GM12873 (cell line): ENCODE data around the gene MUSTN1.

Experiments
- CTCF ChIP-seq: IDR thresholded peaks from 2 replicates; pipeline ENCODE4 v1.5.1; 2012; ENCODE audit warnings: low read depth, mild to moderate bottlenecking, moderate library complexity, low read length, control low read depth; ENCODE audit not compliant: insufficient read depth; ENCODE audit errors: missing control alignments

MUSTN1 gene

DNA sequence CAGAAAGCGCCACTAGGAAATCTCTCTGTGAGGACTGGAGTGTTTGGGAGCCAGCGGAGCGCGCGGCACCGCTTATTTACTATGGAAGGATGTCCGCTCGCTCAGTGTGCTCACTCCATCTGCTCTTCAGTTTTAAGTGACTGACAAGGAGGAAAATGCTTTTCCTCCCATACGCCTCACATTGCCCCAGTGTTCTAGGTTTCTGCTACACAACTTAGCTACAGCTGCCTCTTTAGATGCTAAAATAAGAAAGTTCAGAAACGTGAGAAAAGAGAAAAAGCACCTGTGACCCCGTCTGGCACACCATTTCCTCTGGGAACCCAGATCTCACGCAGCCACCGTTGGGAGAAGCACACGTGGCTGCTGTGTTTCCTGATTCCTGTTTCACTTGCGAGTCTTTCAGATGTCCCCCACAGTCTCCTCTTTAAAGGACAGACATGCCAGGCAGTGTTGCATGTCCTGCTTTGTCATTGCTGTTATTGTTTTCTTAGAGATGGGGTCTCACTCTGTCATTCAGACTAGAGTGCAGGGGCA lies 11.7 kb upstream of the MUSTN1 start:
- TF ChIP-seq CTCF, result no peak

DNA sequence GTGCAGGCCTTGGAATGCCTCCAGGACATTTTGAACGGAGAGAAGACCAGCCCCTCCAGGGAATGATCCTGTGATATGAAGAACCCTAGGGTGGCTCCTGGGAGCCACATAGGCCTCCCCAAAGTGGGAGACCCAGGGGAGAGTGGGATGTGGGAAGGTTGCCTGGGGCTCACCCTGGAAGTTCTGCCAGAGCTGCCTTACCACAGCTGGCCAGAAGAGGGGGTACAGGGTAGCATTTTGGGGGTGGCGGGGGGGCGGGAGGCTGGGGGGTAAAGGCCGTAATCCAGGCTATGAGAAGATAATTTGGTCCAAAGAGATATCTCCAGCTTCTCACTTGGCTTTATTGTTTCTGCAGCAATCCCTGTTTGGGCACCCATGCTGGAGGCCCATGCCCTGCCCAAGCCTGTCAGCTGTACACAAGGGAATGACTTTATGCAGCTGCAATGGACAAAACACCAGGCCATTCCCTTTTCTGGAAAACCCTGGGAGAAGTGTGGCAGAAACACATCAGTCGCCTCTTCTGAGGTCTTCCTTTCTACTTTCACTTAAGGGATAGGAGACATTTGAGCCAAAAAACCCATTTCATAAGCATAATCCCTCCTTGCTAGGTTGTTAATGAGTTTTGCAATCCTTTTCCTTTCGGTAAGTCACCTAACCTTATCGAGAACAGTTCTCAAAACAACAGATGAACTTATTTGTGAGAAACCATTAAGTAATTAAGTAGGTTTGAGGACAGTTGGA lies 11.0 kb upstream of the MUSTN1 start:
- TF ChIP-seq CTCF, result peak; percentile 50

- no peak for TF ChIP-seq CTCF
Measured at GRCh38 chr3:52845157-52845556, 10.3 kb upstream of the MUSTN1 start.

DNA sequence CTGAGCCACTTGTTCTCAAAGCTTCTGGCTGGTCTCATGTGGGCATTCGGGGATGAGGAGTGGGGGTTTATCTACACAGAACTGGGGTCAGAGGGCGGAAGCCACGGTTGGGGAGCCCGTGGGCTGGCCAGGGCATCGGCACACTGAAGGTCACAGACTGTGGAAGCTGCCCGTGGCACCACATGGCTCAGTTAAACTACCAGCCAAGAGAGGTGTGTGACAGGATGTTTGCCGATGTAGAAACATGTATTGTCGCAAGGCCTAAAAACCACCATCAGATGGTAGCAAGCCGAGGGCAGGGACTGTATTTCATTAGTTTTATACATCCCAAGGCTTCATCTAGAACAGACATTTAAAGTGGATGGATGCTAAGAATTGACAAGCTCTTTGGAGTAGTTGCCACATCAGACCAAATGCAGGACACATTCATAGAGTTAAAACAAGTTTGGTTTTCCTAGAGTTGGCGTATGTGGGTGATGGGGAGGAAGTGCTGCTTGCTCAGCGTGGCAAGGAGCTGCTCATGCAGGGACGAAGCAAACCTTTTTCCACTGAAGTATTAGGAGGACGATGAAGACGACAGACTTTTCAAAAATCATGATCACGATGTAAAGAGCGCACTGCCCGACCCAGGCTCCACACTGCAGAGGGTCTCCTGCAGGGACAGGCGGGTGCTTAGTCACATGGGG lies 9.6 kb upstream of the MUSTN1 start:
- TF ChIP-seq CTCF, result no peak

- no peak for TF ChIP-seq CTCF
Measured at GRCh38 chr3:52843881-52844280, 9.1 kb upstream of the MUSTN1 start.

DNA sequence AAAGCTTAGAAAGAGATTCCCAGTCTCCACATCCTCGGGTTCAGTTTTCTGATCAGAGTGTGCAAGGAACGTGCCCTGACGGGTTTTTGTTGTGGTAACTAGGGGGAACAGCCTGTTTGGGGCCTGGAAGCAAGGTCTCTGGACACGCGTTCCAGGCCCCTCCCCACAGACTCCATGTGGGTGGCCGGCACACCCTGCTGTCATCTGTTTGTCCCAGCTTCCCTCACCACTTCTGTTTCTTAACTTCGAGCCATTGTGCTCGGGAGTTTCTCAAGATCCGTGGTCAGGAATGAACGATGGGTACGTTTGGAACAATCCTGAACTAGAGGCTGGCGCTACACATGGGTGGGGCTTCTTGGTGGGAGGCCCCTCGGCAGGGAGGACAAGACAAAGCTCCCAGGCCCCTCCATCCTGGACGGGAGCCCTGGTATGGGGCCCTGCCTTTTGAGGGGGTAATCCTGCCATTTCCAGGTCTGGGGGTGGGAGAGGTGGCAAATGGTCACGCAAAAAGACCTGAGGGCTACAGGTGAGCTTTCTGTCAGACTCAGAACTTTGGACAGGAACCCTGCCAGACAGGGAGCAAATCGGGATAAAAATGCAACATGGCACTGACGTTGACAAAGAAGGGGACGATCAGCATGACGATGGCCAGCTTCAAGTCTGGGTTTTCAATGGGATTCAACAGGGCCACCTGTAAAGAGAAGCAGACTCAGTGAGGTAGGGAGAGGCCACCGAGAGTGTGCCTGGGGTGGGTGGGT lies 8.5 kb upstream of the MUSTN1 start:
- TF ChIP-seq CTCF, result no peak

GRCh38 chr3:52842424-52842823 lies 7.6 kb upstream of the MUSTN1 start:
- TF ChIP-seq CTCF, result no peak
